HG02678 (cell line): ENCODE results near the gene NUDT1.

ENCODE experiments used
- ATAC-seq: cut with Tn5 transposase; IDR thresholded peaks from one replicate; pipeline ENCODE4 v1.9.1; 2021; ENCODE audit warnings: mild to moderate bottlenecking, moderate library complexity; ENCODE audit not compliant: unreplicated experiment

The NUDT1 gene

DNA sequence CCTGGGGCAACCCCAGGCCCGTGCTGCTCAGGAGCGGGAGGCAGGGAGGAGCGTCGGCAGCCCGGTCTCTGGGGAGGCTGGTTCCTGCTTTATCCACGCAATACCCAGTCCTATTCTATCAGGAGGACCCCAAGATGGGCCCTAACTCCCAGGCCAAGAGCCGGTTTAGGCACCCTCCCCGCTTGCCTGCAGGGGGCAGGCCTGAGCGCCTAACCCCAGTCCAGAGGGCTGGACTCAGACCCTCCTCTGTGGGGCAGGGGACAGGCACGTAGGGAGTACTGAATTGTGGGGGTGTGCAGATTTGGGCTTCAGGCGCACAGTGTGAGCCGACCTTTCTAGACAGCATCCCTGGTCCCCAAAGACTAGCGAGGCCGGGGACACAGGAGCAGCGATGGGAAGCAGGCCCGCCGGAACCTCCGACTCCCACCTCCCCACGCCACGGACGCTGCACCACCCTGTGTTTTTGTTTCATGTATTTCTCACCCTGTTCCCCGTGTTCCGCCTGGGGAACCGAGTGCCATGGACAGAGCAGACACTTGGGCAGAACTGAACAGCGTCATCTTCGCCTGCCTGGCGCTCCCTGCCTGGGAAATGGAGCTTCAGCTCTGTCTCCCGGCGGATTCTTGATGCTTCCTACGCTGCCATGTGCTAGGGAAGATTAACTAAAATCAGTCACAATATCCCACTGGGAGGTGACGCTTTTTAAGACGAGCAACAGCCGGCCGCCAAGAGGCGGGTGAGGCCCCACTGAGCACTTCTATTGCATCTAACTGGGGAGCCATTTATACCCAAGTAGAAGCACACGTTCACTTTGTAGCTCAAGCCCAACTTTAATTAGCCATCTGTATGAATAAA lies 5.3 kb downstream of the NUDT1 start:
- ATAC-seq, result no peak

DNA sequence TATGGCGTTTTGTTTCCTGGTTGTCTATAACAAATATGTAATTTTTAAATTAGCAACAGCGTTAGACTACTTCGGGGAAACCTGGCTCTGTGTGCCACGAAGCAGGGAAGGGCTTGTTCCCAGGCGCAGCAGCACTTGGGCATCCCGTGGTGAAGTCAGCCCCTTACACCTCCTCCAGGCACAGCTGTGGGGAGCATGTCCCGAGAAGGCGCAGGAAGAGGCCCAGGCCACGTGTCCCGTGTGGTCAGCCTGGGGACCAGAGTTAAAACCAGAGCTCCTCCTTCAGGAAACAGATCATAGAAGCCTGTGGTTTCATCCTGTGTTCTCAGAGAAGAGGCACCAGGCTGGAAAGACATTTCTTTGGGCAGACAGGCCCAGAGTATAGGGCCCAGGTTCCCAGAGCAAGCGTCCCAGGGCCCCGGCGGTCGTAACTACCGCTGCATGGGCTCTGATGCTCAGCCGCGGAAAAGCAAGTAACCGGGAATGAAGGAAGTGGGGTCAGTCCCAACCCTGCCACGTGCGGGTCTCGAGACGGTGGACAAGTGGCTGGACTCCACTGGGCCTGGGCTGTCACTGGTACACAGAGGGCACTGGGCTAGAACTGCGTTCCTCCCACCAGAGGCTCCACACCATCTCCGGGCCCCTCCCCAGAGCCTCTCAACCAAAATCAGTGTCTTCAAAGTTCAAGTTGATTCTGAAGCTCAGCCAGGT lies 7.1 kb downstream of the NUDT1 start:
- peak; percentile 62 for ATAC-seq

- no peak for ATAC-seq
Observed at GRCh38 chr7:2249744-2250323, 7.8 kb downstream of the NUDT1 start.

DNA sequence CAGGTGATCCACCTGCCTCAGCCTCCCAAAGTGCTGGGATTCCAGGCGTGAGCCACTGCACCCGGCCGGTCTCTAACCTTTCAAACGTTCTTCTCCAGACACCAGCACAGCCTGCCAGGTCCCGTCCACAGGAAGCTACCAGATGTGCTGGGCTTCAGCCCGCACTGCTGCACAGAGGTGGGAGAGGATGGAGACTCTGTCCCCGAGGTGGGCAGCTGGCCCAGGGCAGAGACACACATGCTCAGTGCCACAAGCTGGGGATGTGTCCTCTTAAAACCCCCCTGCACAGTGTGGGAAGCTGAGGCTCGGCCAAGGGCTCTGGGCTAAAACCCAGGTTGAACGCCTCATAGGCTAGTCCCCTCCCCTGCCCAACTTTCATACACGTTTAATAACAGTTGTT lies 9.4 kb downstream of the NUDT1 start:
- no peak for ATAC-seq

DNA sequence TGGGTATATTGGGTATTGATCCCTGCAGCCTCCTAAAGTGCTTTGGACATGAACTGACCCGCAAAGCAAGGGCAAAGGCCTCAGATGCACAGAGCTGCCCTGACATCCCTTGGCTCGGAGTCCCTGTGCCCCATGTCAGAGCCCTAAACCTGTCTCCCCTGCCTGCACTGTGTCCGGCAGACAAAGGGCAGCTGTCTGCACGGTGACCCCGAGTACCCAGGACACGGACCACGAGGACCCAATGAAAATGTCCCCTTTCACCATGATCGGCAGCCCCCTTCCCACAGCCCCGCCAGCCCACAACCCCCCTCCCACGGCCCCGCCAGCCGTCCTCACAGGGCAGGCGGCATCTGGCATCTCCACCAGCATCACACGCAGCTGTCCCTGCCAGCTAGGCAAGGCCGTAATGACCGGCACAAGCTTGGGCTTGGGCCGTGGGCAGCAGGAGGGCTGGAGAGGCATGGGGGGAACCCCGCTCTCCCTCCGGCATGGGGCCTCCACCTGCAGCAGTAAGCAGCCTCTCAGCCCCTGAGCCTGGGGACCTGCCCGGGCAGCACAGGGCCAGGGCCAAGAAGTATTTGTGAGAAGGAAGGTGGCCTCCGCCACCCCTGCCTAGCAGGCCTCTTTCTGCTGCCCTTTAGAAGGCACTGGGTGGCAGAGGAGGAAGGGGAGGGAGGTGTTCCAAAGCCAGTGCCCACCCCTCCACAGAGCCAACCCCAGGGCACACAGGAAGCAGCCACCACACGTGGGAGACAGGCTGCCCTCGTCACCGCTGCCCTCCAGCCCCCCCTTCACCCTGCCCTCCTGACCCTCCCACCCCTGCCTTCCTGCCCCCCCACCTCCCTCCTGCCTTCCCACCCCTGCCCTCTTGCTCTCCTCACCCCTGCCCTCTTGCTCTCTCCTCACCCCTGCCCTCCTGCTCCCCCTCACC lies 10.1 kb downstream of the NUDT1 start:
- ATAC-seq, result no peak

- ATAC-seq, result no peak
Observed at GRCh38 chr7:2253021-2253420, 11.0 kb downstream of the NUDT1 start.

GRCh38 chr7:2253525-2254244 lies 11.7 kb downstream of the NUDT1 start:
- no peak for ATAC-seq

DNA sequence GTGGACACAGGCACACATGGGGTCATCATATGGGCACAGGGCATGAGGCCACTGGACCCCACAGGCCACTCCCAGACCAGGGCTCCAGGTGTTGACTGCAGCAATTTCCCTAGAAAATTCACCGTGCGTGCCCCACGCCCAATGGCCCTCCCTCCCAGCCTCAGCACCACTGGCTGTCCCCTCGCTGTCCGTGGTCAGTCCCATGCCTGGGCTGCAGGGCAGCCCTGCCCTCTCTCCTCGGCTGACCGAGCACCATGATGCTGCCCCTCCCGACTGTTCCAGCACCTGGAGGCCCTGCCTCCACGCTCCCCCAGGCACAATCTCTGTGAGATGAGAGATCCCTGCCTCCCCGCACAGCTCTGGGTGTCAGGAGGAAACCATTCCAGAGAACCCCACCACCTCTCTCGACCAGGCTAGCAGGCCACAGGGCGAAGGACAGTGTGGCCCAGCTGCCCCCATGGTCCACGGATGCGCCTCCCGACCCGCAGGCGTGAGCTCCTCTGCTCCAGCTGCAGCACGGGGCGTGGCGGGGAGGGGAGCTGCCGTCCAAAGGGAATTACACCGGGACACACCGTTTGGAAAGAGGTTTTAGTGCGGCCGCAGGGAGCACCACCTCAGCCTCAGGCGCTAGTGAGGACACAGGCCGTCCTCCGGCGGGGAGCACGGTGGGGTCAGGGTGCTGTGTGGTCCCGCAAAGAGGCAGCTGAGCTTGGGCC lies 12.6 kb downstream of the NUDT1 start:
- no peak for ATAC-seq

DNA sequence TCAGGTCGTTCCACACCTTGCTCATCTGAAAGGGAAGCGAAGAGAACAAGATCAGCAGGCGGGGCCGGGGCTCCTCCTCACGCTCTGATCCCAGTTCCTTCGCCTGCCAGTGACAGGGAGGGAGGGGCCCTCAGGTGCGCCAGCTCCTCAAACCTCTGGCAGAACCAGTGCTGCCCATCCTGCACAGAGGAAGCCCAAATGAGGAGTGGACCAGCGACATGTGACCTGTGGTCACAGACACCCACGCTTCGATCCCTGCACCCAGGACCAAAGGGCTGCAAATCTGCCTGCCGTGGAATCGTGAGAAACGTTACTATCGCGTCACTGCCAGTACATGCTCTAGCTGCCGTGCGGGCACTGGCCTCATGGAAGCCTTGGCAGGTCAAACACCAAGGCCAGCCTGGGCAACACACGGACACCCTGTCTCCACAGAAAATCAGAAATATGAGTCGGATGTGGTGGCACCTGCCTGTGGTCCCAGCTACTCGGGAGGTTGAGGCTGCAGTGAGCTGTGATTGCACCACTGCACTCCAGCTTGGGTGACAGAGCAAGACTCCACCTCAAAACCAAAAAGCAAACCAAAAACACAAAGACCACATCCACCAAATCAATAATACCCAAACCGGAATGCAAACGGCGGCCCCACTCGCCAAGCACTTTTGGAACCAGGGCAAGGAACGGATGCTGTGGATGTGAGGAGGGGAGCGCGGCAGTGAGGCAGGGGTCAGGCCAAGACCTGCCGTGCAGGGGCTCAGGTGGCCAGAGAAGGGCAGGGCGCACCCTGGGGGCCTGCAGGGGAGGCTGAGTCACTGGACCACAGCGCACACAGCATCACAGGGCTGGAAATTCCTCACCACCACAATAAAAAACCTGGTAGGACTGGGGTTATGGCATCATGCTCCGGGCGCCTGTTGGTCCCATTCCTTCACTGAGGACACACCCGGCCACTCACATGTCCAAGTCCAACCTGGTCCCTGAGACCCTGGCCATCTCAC lies 13.4 kb downstream of the NUDT1 start:
- ATAC-seq, result no peak

DNA sequence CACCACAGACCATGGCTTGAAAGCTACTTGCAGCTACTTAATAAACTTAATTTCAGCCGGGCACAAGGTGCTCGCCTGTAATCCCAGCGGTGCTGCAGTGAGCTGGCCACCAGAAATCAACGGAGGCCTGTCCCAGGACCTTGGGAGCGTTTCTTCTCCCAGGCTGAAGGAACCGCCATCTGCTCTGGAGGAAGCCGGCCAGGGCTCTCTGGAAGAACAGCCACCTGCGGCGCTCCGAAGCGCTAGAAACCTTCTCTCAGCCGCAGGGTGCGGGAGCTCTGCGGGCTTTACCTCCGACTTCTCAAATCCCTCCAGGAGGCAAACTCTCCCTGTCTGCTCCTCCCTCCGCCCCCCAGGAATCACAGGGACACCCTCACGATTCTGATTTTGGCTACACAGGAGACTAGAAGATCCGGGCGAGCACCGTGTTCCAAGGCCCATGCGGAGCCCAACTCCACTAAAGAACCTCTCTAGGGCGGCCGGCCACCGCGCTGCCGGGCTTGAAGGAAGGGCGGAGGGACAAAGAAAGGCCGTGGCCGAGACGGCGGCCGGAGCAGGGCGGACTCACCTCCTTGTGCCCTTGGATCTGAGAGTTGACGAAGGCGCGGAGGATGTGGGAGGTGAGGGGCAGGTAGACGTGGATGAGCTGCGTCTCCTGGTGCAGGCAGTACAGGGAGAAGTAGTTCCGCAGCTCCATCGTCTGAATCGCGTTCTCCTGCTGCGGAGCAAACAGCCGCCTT lies 14.4 kb downstream of the NUDT1 start:
- no peak for ATAC-seq

- ATAC-seq, result no peak
Observed at GRCh38 chr7:2257046-2257551, 15.1 kb downstream of the NUDT1 start.

- ATAC-seq, result no peak
Observed at GRCh38 chr7:2257651-2258050, 15.6 kb downstream of the NUDT1 start.

DNA sequence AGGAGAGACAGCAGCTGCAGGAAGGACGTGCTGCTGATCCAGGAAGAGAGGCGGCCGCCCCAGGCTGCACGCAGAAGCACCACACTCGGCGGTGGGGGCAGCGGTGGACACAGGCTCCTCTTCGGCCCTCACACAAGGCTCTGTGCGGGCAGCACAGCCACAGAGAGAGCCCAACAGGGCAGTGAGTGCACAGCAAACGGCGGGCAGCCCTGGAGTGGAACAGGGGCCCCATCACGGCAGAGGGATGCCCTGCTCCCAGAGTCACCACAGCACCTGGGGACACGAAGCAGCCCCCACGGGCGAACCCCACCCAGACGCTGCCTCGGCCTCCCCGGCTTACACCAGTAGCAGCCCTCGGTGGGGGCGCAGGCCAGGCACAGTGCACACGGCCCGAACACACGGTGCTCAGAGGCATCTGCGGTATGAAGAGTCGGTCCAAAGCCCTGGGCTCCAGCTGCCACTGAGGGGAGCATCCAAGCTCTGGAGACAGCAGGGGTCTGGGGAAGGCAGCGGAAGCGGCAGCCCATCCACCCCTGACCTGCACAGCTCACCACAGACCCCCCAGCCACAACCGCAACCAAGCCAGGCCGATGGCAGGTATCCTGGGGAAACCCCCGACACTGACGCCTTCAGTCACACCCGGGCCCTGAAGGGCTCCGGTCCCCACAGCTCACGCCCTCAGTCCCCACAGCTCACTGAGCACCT lies 16.8 kb downstream of the NUDT1 start:
- peak; percentile 61 for ATAC-seq

DNA sequence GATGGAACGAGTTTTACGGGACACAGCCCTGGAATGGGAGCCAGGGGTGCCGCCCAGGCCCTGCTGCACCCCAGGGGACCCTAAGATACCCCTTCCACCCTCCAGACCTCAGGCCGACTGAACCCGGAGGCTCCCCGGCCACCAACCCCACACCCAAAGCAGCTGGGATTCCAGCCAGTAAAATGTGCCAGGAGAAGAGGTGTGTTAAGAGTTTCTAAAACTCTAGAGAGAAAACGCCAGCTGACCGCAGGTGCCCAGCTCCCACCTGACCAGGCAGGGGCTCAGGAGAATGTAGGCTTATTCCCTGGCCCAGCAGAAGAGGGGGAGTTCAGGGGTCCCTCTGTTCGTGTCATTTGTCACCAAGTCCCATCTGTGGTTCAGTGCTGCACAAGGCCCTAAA lies 17.5 kb downstream of the NUDT1 start:
- no peak for ATAC-seq

DNA sequence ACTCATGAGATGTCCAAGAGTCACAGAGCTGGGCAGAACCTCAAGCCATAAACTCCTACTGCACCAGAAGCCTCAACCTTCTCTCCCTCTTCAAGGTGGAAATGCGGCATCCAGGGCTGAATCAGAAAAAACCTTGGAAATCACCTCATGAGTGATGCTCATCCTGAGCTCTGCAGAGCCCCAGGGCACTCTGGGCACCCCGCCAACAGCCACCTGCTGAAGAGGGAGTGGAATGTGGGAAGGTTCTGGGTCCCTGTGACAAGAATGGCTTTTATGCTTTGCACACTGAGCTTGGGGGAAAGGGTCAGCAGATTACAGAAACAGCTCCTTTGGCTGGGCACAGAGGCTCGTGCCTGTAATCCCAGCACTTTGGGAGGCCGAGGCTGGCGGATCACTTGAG lies 18.8 kb downstream of the NUDT1 start:
- ATAC-seq, result no peak

DNA sequence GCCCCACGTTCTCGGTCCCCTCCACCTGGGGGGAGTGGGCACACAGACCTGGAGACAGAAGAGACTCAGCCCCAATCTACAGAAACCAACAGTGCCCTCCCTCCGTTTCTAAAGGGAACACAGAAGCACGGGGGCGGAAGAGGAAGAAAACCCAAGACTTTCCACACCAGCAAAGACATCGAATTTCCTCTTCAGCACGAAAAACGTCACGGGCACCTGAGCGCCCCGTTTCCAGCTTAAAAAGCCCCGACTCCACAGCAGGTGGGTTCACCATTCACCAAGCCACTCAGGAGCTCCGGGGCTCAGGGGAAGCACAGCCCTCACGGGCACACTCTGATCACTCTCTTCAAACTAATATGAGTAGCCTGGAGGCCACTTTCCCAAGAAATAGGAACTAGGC lies 19.6 kb downstream of the NUDT1 start:
- ATAC-seq, result no peak

GRCh38 chr7:2263176-2263575 lies 21.1 kb downstream of the NUDT1 start:
- ATAC-seq, result no peak
